Upper lobe of right lung (tissue), 1 donor: Measurements from ENCODE around the gene CFAP251. TPM values are rescaled to one million over a fixed set of nuclear protein-coding genes. Genes with fewer than 3 reads are reported as not detected.

Experiments
- ATAC-seq: fragments of 200-7000 bp; cut with Tn5 transposase; one replicate; pipeline ENCODE4 v1.9.1; 2020; ENCODE audit warnings: mild to moderate bottlenecking, moderate library complexity
- DNase-seq: peaks from one replicate; pipeline ENCODE4 v3.0.0-alpha.2; 2020
- H3K27ac ChIP-seq: fragments of 200-600 bp; one replicate; pipeline ENCODE4 v1.8.0; 2022
- H3K27me3 ChIP-seq: fragments of 200-600 bp; one replicate; pipeline ENCODE4 v1.8.0; 2022; ENCODE audit warnings: mild to moderate bottlenecking
- H3K36me3 ChIP-seq: fragments of 200-600 bp; one replicate; pipeline ENCODE4 v1.8.0; 2022
- H3K4me1 ChIP-seq: fragments of 200-600 bp; one replicate; pipeline ENCODE4 v1.8.0; 2022
- H3K4me3 ChIP-seq: fragments of 200-600 bp; one replicate; pipeline ENCODE4 v1.8.0; 2022; ENCODE audit warnings: mild to moderate bottlenecking
- H3K9me3 ChIP-seq: fragments of 200-600 bp; one replicate; pipeline ENCODE4 v1.8.0; 2022
- intact Hi-C: fragments of 100-400 bp; cut with DNase I; formaldehyde crosslinking; loops from one replicate; pipeline ENCODE4 v1.11.0; 2022
- total RNA-seq: library from RNA; stranded (reverse); fragmentation: NEBNext Ultra II Directional; extraction: Animal tissue kit (Norgen Biotek cat#: 25700); gene quantifications from one replicate; pipeline ENCODE4 v1.2.1, GENCODE V29; 2021
- TF ChIP-seq, protein P1 (sequence below): fragments of 200-600 bp; IDR thresholded peaks from one replicate; pipeline ENCODE4 v1.8.0; 2022; ENCODE audit warnings: antibody characterized with exemption
- donor health status: DM: no; HTN: yes; CAD: no; lungs with severe emphysema.

CFAP251 gene
- total RNA-seq, 1 donor from 2014 or later = 2.5 TPM

DNA sequence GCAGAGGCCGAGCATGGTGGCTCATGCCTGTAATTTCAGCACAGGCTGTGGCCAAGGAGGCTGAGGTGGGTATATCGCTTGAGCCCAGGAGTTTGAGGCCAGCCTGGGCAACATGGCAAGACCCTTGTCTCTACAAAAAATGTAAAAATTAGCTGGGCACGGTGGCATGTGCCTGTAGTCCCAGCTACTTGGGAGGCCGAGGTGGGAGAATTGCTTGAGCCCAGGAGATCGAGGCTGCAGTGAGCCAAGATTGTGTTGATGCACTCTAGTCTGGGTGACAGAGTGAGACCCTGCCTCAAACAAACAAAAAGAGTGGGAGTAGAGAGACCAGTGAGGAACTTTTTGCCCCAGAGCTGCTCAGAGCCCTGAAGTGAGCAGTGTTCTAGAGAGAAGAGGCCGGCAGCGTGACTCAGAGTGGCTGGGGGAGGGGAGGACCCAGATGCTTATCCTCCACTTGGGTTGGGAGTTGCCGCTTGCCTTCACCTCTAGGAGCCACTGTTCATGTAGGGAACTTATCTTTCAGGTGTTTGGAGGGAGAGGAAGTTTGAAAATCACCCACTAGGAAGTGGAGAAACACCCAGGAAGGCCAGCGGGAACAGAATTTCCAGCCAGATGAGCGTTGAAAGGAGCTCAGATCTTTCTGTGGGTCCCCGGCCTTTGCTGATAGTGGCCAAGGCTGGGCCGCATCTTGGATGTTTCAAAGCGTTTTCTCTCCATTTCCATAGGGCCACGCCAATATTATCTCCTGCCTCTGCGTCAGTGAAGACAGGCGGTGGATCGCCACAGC, 15.3 kb downstream of the CFAP251 start:
- TF ChIP-seq, protein P1, sequence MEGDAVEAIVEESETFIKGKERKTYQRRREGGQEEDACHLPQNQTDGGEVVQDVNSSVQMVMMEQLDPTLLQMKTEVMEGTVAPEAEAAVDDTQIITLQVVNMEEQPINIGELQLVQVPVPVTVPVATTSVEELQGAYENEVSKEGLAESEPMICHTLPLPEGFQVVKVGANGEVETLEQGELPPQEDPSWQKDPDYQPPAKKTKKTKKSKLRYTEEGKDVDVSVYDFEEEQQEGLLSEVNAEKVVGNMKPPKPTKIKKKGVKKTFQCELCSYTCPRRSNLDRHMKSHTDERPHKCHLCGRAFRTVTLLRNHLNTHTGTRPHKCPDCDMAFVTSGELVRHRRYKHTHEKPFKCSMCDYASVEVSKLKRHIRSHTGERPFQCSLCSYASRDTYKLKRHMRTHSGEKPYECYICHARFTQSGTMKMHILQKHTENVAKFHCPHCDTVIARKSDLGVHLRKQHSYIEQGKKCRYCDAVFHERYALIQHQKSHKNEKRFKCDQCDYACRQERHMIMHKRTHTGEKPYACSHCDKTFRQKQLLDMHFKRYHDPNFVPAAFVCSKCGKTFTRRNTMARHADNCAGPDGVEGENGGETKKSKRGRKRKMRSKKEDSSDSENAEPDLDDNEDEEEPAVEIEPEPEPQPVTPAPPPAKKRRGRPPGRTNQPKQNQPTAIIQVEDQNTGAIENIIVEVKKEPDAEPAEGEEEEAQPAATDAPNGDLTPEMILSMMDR = no peak
- intact Hi-C loops = no loop called here
- Histone ChIP-seq H3K4me3 (no peak overlapping the region), H3K27me3 (no peaks in the 10 kb centered on the region), H3K9me3 (no peaks in the 10 kb centered on the region), H3K4me1 (no peaks in the 10 kb centered on the region), H3K36me3 (no peaks in the 10 kb centered on the region), H3K27ac (no peak overlapping the region)
- DNase-seq (peak; percentile 80), ATAC-seq (peak; percentile 91)

DNA sequence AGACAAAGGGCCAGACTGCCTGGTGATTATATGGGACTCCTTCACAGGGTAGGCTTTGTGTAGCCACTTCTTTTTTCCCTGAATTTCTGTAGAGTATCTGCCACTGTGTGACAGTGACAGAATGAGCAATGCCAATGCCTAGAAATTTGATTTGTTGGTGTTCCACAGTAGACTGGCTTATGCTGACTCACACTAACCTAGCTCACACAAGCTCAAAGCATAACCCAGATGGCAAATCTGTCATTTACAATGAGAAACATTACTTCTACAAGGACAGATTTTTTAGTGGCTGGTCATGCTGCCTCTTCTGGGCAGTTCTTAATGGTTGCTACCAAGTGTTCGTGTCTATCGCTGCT, 15.9 kb downstream of the CFAP251 start:
- no peaks in the 10 kb centered on the region for H3K27me3 ChIP-seq
- no peaks in the 10 kb centered on the region for H3K36me3 ChIP-seq
- TF ChIP-seq, protein P1 = no peak
- ATAC-seq = no peak
- H3K9me3 ChIP-seq = no peaks in the 10 kb centered on the region
- H3K4me3 ChIP-seq = no peak overlapping the region
- intact Hi-C loops = no loop called here
- H3K27ac ChIP-seq = no peak overlapping the region
- H3K4me1 ChIP-seq = no peaks in the 10 kb centered on the region
- DNase-seq = no peak

DNA sequence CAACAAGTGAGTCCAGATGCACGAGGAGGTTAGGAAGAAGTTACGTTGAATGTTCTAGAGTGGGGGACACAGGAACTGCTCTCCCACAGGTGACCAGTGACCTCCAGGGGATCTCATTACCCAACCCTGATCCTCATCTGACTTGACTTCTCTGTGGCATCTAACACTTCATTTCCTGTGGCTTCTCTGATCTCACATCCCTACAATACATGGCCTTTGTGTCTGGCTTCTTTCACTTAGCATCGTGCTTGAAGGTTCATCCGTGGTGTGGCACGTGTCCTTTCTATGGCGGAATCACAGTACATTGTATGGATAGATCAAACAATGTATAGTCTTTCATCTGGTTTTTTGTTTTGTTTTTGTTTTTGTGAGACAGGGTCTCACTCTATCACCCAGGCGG, 19.3 kb downstream of the CFAP251 start:
- TF ChIP-seq, protein P1 = no peak
- no peaks in the 10 kb centered on the region for H3K9me3 ChIP-seq
- H3K27ac ChIP-seq = no peak overlapping the region
- DNase-seq (no peak), ATAC-seq (no peak)
- H3K4me1 ChIP-seq = no peaks in the 10 kb centered on the region
- intact Hi-C loops = no loop called here
- no peaks in the 10 kb centered on the region for H3K36me3 ChIP-seq
- no peak overlapping the region for H3K4me3 ChIP-seq
- H3K27me3 ChIP-seq = no peaks in the 10 kb centered on the region

DNA sequence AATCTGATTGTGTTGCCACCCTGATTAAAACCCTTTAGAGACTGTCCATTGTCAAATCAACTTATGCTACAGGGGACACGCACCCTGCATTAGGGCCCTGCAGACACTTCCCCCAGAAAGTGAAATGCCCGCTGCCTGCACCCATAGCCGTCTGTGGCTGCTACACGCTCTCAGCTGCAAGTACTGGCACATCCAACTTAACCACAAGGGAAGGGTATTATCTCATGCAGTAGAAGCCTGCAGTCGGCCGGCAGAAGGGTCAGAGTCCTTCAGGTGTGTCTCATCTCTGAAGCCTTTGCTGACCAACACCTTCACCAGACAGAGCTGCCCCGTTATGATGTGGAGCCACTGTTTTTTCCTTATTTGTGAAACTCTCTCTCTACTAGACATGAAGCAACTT, 20.8 kb downstream of the CFAP251 start:
- intact Hi-C loops = no loop called here

DNA sequence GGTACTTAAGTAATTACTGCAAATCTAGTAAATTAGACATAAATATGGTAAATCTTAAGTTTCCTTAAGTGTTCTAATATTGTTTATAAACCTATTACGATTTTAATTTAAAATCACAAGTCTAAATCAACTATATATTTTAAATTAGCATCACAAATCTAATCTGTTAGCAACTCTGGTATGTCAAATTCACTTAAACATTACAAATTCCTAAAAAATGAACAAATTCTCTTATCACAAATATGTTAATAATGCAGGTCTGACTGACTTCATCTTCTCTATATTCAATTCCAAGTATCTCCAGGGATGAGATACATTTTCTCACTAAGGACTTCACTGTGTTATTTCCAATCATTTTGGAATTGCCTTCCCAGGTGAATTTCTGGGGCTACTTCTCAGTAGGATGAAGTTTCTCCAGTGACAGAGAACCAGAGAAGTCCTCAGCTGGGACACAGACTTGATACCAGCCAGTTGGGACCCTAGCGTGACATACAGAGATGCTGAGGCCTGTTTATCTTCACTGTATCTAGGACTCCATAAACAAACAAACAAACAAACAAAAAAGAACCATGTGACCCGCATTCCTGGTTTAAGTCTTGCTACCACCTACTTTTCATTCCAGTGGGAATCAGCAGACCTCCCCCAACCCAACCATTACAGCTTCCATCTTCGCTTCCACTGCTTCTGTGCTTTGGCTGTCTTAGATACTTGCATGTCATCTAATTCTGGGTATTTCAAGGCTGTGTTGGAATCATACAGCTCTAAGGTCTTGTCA, 21.8 kb downstream of the CFAP251 start:
- Histone ChIP-seq H3K9me3 (no peaks in the 10 kb centered on the region), H3K4me1 (no peaks in the 10 kb centered on the region), H3K36me3 (no peaks in the 10 kb centered on the region), H3K27ac (no peak overlapping the region), H3K4me3 (no peak overlapping the region), H3K27me3 (no peaks in the 10 kb centered on the region)
- TF ChIP-seq, protein P1 = no peak
- ATAC-seq (no peak), DNase-seq (no peak)
- intact Hi-C loops = no loop called here

More for the DNA sequence above, 20.8 kb downstream of the CFAP251 start:
- H3K27ac ChIP-seq = no peak overlapping the region
- H3K27me3 ChIP-seq = no peaks in the 10 kb centered on the region
- TF ChIP-seq, protein P1 = no peak
- H3K4me1 ChIP-seq = no peaks in the 10 kb centered on the region
- ATAC-seq = peak; percentile 42
- no peaks in the 10 kb centered on the region for H3K36me3 ChIP-seq
- H3K4me3 ChIP-seq = no peak overlapping the region
- no peak for DNase-seq
- no peaks in the 10 kb centered on the region for H3K9me3 ChIP-seq
